CD4-positive, alpha-beta T cell (primary cell): ENCODE results near the gene GCNA. TPM values are rescaled to one million over a fixed set of nuclear protein-coding genes. Genes with fewer than 3 reads are reported as not detected.
A peak's percentile ranks its signal among the peaks of the same experiment; 100 is the strongest.
"Not testable (repeated sequence)": the region's sequence is repeated elsewhere in the genome, so short reads cannot be mapped to it uniquely, and the experiment has no call there.

Source experiments
- ATAC-seq: fragments of 200-7000 bp; cut with Tn5 transposase; one replicate; pipeline ENCODE4 v1.10.0; 2022; ENCODE audit warnings: mild to moderate bottlenecking; ENCODE audit not compliant: poor library complexity
- CTCF ChIA-PET: fragments of 350-600 bp; sonication (Branson Sonifier 250); formaldehyde crosslinking; loops from one replicate; lab custom pipeline; 2021; ENCODE audit warnings: antibody characterized with exemption, inconsistent platforms; lab: Charles Lee
- POLR2A ChIA-PET: fragments of 350-600 bp; sonication (Branson Sonifier 250); formaldehyde crosslinking; loops from one replicate; lab custom pipeline; 2021; ENCODE audit warnings: antibody characterized with exemption, inconsistent platforms; lab: Charles Lee
- DNase-seq, 14 experiments: peaks; one replicate each; pipeline ENCODE4 v3.0.0-alpha.2; 2013 to 2020; ENCODE audit warnings: mixed read lengths in 2 of 14
- H3K27ac ChIP-seq, 2 donors: one replicate each; pipeline versions ENCODE4 v1.5.1 to v1.7.0; 2013; ENCODE audit warnings: low read length in 2 of 2, low read depth in 1 of 2, mild to moderate bottlenecking in 1 of 2
- H3K27me3 ChIP-seq, 2 experiments: 1 replicate in 1 of 2; 2 replicates in 1 of 2; pipeline versions ENCODE4 v1.6.1 to v1.7.0; 2013; ENCODE audit warnings: low read length in 2 of 2, control low read depth in 1 of 2, mild to moderate bottlenecking in 1 of 2, moderate library complexity in 1 of 2; ENCODE audit not compliant: insufficient read depth in 2 of 2, control insufficient read depth in 1 of 2
- H3K36me3 ChIP-seq: one replicate; pipeline ENCODE4 v1.6.1; 2013; ENCODE audit warnings: low read length, control low read depth; ENCODE audit not compliant: insufficient read depth
- H3K4me1 ChIP-seq: one replicate; pipeline ENCODE4 v1.6.1; 2013; ENCODE audit warnings: low read length, control low read depth; ENCODE audit not compliant: insufficient read depth
- H3K4me3 ChIP-seq: one replicate; pipeline ENCODE4 v1.5.1; 2013; ENCODE audit warnings: mild to moderate bottlenecking, low read length, moderate library complexity
- H3K9me3 ChIP-seq, 2 experiments: 1 replicate in 1 of 2; 2 replicates in 1 of 2; pipeline versions ENCODE4 v1.6.1 to v1.7.0; 2013; ENCODE audit warnings: low read length in 2 of 2, mild to moderate bottlenecking in 2 of 2, control low read depth in 1 of 2, moderate library complexity in 1 of 2; ENCODE audit not compliant: control insufficient read depth in 1 of 2, insufficient read depth in 1 of 2
- H3K27ac Mint-ChIP-seq: one replicate; pipeline ENCODE4 v1.8.0; 2020; ENCODE audit warnings: mixed read lengths
- H3K27me3 Mint-ChIP-seq: one replicate; pipeline ENCODE4 v1.8.0; 2021; ENCODE audit warnings: mixed read lengths
- H3K36me3 Mint-ChIP-seq: one replicate; pipeline ENCODE4 v1.8.0; 2021; ENCODE audit warnings: low read depth, mixed read lengths
- H3K4me1 Mint-ChIP-seq: one replicate; pipeline ENCODE4 v1.8.0; 2021; ENCODE audit warnings: low read depth, mixed read lengths
- H3K4me3 Mint-ChIP-seq: one replicate; pipeline ENCODE4 v1.8.0; 2020; ENCODE audit warnings: mild to moderate bottlenecking, mixed read lengths
- H3K9me3 Mint-ChIP-seq: one replicate; pipeline ENCODE4 v1.8.0; 2020; ENCODE audit warnings: mixed read lengths
- intact Hi-C, 2 experiments: fragments of 100-400 bp; cut with DNase I in 1 of 2; cut with micrococcal nuclease in 1 of 2; formaldehyde crosslinking; loops; one replicate each; pipeline versions ENCODE4 v1.15.1 to v1.9.0; 2023 to 2025; cut with DNase I, micrococcal nuclease
- total RNA-seq, 174 experiments: library from RNA in 2 of 174; stranded (reverse) in 2 of 174; gene quantifications; one replicate each; pipeline ENCODE4 v1.2.3 and lab custom pipeline; 2021 to 2026
- TF ChIP-seq, protein P1 (sequence below): fragments of 200-600 bp; IDR thresholded peaks from one replicate; pipeline ENCODE4 v1.8.0; 2022; ENCODE audit warnings: antibody characterized with exemption, mild to moderate bottlenecking

Gene GCNA
- total RNA-seq, 2 experiments from 2014 or later = 1.7 to 2.3 TPM

DNA sequence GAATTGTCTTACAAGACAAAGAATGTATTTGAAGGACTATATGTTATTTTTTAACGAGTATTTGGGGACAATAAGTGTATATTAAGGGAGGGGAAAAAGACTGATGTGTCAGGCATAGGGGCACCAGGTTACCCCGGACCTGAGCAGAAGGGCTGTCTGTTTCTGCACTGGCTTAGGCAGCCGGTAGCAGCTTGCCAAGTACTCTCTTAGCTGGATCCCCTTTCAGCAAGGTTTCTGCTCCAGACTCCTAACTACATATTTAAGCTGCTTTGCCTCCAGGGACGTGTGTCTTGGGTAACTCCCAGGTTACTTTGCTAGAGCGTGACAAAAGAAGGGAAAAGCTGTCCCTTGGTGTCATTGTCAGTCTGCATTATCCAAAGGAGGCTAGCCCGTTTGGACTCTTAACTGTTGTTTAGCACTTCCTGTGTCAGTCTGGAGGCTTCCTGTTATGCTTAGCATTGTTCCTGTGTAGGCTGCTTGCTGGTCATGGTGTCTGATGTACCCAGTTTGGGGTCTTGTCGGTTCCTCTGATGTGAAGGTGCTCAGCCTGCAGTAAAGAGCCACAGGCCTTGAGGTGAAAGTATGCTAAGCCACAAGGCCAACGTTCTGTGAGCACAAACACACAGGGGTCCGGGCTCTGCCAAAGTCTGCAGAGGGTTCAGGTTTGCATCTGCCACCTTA is 28.4 kb downstream of the GCNA start:
- intact Hi-C loops = loop anchor here in 1 of 2 experiments (5.0 kb wide), 1 partner anchor 46 kb away; no protein-coding TSS in a partner anchor
- H3K27me3 ChIP-seq = no peaks in the 10 kb centered on the region
- H3K36me3 ChIP-seq = peaks cover 50% of the 10 kb centered on the region
- ATAC-seq (peak; percentile 74), DNase-seq (peak in 5 of 14 experiments; percentile 11 to 61 (median 45))
- no peaks in the 10 kb centered on the region for H3K9me3 ChIP-seq
- TF ChIP-seq, protein P1, sequence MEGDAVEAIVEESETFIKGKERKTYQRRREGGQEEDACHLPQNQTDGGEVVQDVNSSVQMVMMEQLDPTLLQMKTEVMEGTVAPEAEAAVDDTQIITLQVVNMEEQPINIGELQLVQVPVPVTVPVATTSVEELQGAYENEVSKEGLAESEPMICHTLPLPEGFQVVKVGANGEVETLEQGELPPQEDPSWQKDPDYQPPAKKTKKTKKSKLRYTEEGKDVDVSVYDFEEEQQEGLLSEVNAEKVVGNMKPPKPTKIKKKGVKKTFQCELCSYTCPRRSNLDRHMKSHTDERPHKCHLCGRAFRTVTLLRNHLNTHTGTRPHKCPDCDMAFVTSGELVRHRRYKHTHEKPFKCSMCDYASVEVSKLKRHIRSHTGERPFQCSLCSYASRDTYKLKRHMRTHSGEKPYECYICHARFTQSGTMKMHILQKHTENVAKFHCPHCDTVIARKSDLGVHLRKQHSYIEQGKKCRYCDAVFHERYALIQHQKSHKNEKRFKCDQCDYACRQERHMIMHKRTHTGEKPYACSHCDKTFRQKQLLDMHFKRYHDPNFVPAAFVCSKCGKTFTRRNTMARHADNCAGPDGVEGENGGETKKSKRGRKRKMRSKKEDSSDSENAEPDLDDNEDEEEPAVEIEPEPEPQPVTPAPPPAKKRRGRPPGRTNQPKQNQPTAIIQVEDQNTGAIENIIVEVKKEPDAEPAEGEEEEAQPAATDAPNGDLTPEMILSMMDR = no peak
- Mint-ChIP-seq H3K27ac (peak overlapping the region; percentile 93), H3K4me1 (peaks cover 45% of the 10 kb centered on the region), H3K4me3 (peak overlapping the region; percentile 58), H3K36me3 (peaks cover 84% of the 10 kb centered on the region), H3K9me3 (no peaks in the 10 kb centered on the region), H3K27me3 (no peaks in the 10 kb centered on the region)
- ChIA-PET POLR2A (interaction anchor here (1.2 to 3.3 kb wide), 5 partner anchors 10 to 240 kb away, joined by 3 to 12 read pairs (median 4); partner anchors contain the start of genes CXCR3, OGT and TAF1), CTCF (no interaction called here)
- peaks cover 45% of the 10 kb centered on the region for H3K4me1 ChIP-seq
- H3K27ac ChIP-seq = peak overlapping the region in 1 of 2 donors; percentile 26
- no peak overlapping the region for H3K4me3 ChIP-seq

DNA sequence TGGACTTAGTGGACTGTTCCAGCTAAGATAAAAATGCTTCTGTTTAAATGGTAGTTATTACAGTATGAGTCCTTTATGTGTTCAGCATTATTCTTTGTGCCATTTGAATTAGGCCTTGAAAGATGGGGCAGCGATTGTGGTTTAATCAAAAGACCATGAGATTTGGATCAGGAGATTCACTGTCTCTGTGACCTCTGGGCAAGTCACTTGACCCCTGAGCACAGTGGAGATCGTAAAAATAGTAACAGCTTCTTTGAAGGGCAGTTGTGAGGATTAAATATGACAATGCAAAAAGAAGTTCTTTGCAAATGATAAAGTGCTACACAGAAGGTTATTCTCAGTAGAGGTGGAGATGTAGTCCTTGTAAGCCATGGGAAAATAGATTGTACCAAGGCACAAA is 29.3 kb downstream of the GCNA start:
- Mint-ChIP-seq H3K4me3 (peak overlapping the region; percentile 50), H3K27ac (peak overlapping the region; percentile 93), H3K4me1 (peaks cover 45% of the 10 kb centered on the region), H3K9me3 (no peaks in the 10 kb centered on the region), H3K27me3 (no peaks in the 10 kb centered on the region), H3K36me3 (peaks cover 80% of the 10 kb centered on the region)
- no peak for ATAC-seq
- no peak for DNase-seq
- POLR2A ChIA-PET = interaction anchor here (1.2 to 3.3 kb wide), 5 partner anchors 9 to 241 kb away, joined by 3 to 14 read pairs (median 6); partner anchors contain the start of genes CXCR3, OGT and TAF1
- Histone ChIP-seq H3K27me3 (no peaks in the 10 kb centered on the region), H3K4me1 (peaks cover 45% of the 10 kb centered on the region), H3K36me3 (peaks cover 54% of the 10 kb centered on the region), H3K27ac (peak overlapping the region in 1 of 2 donors; percentile 26), H3K9me3 (no peaks in the 10 kb centered on the region), H3K4me3 (no peak overlapping the region)
- TF ChIP-seq, protein P1 = no peak
- intact Hi-C loops = loop anchor here in 1 of 2 experiments (5.0 kb wide), 1 partner anchor 45 kb away; no protein-coding TSS in a partner anchor
- CTCF ChIA-PET = interaction anchor here (0.9 kb wide), 1 partner anchor 9 kb away, joined by 3 read pairs; no protein-coding TSS in a partner anchor

DNA sequence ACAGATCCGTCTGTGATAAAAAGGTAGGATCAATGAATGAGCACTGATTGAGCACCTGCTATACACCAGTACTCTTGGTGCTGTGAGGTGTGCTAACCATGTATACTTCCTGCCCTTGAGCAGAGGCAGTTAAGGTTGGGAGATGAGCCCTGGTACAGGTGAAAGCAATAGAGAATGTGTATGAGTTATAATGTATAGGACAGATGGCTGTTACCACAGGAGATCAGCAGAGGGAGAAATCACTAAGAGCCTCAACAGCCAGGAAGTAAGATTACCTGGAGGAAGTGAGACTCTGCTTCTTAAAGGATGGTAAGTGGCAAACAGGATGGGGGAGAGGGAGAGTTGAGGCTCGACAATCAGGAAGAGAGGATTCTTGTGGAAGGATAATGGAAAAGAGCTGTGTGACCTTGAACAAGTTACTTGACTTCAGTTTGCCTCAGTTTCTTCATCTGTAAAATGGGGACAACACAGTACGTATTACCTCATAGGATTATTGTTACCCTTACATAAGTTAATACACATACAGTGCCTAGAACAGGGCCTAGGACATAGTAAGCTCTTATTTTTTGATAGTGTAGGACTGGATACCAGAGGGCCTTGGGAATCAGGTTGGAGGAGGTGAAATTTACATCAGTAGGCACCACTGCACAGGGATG is 31.0 kb downstream of the GCNA start:
- Mint-ChIP-seq H3K4me1 (peaks cover 52% of the 10 kb centered on the region), H3K4me3 (no peak overlapping the region), H3K27ac (peak overlapping the region; percentile 46), H3K27me3 (no peaks in the 10 kb centered on the region), H3K9me3 (no peaks in the 10 kb centered on the region), H3K36me3 (peaks cover 77% of the 10 kb centered on the region)
- Histone ChIP-seq H3K36me3 (peaks cover 50% of the 10 kb centered on the region), H3K4me3 (no peak overlapping the region), H3K27me3 (no peaks in the 10 kb centered on the region), H3K27ac (no peak overlapping the region), H3K4me1 (peaks cover 45% of the 10 kb centered on the region), H3K9me3 (no peaks in the 10 kb centered on the region)
- DNase-seq (peak in 3 of 14 experiments; percentile 48 to 57 (median 53)), ATAC-seq (peak; percentile 54)
- CTCF ChIA-PET = no interaction called here
- POLR2A ChIA-PET = interaction anchor here (2.3 to 3.3 kb wide), 2 partner anchors 9 to 13 kb away, joined by 12 to 14 read pairs; partner anchors contain the start of gene CXCR3
- intact Hi-C loops = loop anchor here (1.0 to 5.0 kb wide), 2 partner anchors 43 kb away; no protein-coding TSS in a partner anchor
- TF ChIP-seq, protein P1 = no peak

DNA sequence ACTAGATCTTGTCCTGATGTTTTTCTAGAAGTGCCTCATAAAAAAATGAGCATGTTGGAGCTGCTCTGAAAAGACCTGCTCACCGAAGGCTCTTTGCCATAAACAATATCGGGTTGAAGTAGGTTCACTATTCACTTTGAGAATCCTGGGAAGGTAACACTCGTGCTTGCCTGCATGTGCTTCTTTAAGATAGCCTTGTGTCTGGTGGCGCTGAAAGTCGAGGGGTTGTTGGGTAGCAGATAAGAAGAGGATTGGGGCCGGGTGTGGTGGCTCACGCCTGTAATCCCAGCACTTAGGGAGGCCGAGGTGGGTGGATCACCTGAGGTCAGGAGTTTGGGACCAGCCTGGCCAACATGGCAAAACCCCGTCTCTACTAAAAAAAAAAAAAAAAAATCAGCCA is 33.5 kb downstream of the GCNA start:
- intact Hi-C loops, H3K4me3 ChIP-seq, H3K9me3 ChIP-seq, CTCF ChIA-PET, H3K27ac ChIP-seq, H3K9me3 Mint-ChIP-seq, POLR2A ChIA-PET, H3K27me3 ChIP-seq, DNase-seq, H3K4me3 Mint-ChIP-seq, H3K27ac Mint-ChIP-seq, ATAC-seq, H3K27me3 Mint-ChIP-seq: not testable (repeated sequence)
- Mint-ChIP-seq H3K36me3 (peaks cover 72% of the 10 kb centered on the region), H3K4me1 (peaks cover 43% of the 10 kb centered on the region)
- Histone ChIP-seq H3K36me3 (peaks cover 45% of the 10 kb centered on the region), H3K4me1 (peaks cover 53% of the 10 kb centered on the region)
